AG09309 (cell line): Measurements from ENCODE around the gene ASCC3.

Source experiments
- DNase-seq: peaks from one replicate; pipeline ENCODE4 v3.0.0-alpha.2; 2010; ENCODE audit warnings: low read depth
- H3K4me3 ChIP-seq: 2 replicates; pipeline ENCODE4 v1.5.1; 2011; ENCODE audit warnings: mild to moderate bottlenecking, low read depth, low read length, moderate library complexity; ENCODE audit not compliant: control insufficient read depth
- CTCF ChIP-seq: IDR thresholded peaks from 2 replicates; pipeline ENCODE4 v1.5.1; 2011; ENCODE audit warnings: mild to moderate bottlenecking, low read depth, low read length, inconsistent platforms; ENCODE audit not compliant: insufficient read depth, control insufficient read depth; ENCODE audit errors: missing control alignments

The ASCC3 gene

GRCh38 chr6:100469101-100469859 is 411.8 kb downstream of the ASCC3 start:
- no peak overlapping the region for H3K4me3 ChIP-seq
- no peak for TF ChIP-seq CTCF
- DNase-seq: no peak

GRCh38 chr6:100468016-100468622 is 413.0 kb downstream of the ASCC3 start:
- DNase-seq: no peak
- no peak overlapping the region for H3K4me3 ChIP-seq
- TF ChIP-seq CTCF: no peak

- no peak overlapping the region for H3K4me3 ChIP-seq
- no peak for TF ChIP-seq CTCF
- DNase-seq: no peak
These were observed 413.8 kb downstream of the ASCC3 start for GRCh38 chr6:100467129-100468015.

GRCh38 chr6:100466410-100467128 is 414.6 kb downstream of the ASCC3 start:
- no peak for DNase-seq
- H3K4me3 ChIP-seq: no peak overlapping the region
- no peak for TF ChIP-seq CTCF

GRCh38 chr6:100465701-100466409 is 415.3 kb downstream of the ASCC3 start:
- no peak for DNase-seq
- no peak overlapping the region for H3K4me3 ChIP-seq
- TF ChIP-seq CTCF: no peak
